ENCODE results near the gene MAN2B2. TPM values are rescaled to one million over a fixed set of nuclear protein-coding genes. Genes with fewer than 3 reads are reported as not detected.

MAN2B2 gene
- total and polyA plus RNA-seq, 9 of the 15 experiments (the other 6 are each of a cell fraction or from before 2014, with no cell fraction given): 0.21 to 8.8 (median 3.7) TPM

DNA sequence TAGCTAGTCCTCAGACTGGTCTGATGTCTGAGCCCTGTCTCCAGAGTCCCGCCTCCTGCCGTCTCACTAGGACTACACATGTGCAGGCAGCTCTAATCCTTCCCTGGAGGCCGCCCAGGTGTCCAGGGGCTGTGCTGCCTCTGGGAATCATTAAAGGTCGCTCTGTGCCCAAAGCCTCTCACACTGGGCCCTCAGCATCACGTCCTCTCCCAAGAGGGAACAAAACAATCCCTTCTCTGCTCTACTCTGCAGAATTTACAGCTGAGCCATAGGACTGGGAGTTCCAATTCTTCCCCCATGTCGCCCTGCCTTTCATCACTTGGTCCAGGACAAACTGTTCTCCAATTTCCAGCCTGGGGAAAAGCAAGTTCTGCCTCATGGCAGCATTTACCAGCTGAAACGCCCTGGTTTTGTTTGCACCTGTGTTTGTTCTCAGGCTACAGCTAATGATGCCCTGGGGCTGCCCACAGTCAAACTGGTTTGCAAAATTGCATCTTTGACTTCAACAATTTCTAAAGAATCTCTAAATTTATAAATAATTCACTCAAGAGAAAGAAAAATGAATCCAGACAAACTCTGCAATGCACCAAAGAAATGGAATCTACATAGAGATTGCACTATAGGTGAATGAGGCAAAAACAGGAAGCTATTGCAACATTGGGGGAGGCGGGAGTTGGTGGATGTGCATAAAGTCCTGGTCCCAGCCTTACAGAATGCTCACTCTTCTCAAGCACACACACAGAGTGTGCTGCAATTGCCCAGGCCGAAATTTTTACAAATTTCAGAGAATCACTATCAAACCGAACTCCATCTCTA, 58.3 kb downstream of the MAN2B2 start (continued):
- TF ChIP-seq, protein P1, sequence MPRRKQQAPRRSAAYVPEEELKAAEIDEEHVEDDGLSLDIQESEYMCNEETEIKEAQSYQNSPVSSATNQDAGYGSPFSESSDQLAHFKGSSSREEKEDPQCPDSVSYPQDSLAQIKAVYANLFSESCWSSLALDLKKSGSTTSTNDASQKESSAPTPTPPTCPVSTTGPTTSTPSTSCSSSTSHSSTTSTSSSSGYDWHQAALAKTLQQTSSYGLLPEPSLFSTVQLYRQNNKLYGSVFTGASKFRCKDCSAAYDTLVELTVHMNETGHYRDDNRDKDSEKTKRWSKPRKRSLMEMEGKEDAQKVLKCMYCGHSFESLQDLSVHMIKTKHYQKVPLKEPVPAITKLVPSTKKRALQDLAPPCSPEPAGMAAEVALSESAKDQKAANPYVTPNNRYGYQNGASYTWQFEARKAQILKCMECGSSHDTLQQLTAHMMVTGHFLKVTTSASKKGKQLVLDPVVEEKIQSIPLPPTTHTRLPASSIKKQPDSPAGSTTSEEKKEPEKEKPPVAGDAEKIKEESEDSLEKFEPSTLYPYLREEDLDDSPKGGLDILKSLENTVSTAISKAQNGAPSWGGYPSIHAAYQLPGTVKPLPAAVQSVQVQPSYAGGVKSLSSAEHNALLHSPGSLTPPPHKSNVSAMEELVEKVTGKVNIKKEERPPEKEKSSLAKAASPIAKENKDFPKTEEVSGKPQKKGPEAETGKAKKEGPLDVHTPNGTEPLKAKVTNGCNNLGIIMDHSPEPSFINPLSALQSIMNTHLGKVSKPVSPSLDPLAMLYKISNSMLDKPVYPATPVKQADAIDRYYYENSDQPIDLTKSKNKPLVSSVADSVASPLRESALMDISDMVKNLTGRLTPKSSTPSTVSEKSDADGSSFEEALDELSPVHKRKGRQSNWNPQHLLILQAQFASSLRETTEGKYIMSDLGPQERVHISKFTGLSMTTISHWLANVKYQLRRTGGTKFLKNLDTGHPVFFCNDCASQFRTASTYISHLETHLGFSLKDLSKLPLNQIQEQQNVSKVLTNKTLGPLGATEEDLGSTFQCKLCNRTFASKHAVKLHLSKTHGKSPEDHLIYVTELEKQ (CRISPR knock-in tag; IDR thresholded peaks at IDR 0.05): no peak
- TF ChIP-seq ZNF699 (CRISPR knock-in tag; IDR thresholded peaks at IDR 0.05; ENCODE audit: insufficient replicate concordance) (no peak), FOXA1 (IDR thresholded peaks at IDR 0.05; ENCODE audit: borderline replicate concordance) (no peak), CHD1 (IDR thresholded peaks at IDR 0.05; ENCODE audit: low read length) (no peak), ZNF347 (CRISPR knock-in tag; IDR thresholded peaks at IDR 0.05; ENCODE audit: low read depth) (no peak), SMARCA4 (IDR thresholded peaks at IDR 0.05) (0 out of 2 replicates have a peak, but pooled peaks have one; percentile 38), ZSCAN29 (IDR thresholded peaks at IDR 0.05) (no peak), ZNF134 (CRISPR knock-in tag; conservative IDR thresholded peaks at IDR 0.05) (no peak), RBM39 (optimal IDR thresholded peaks at IDR 0.05; ENCODE audit: low read depth, low read length) (no peak), MYC (IDR thresholded peaks at IDR 0.05; ENCODE audit: low read depth, low read length) (peak; percentile 54; the same call in 1 of the 2 replicates), MYC (CRISPR knock-in tag; IDR thresholded peaks at IDR 0.05; ENCODE audit: borderline replicate concordance, low read depth) (no peak), EZH2 (IDR thresholded peaks at IDR 0.05; ENCODE audit: borderline replicate concordance, low read depth, low read length) (no peak), BCOR (IDR thresholded peaks at IDR 0.05) (no peak)
- TF ChIP-seq, protein P2, sequence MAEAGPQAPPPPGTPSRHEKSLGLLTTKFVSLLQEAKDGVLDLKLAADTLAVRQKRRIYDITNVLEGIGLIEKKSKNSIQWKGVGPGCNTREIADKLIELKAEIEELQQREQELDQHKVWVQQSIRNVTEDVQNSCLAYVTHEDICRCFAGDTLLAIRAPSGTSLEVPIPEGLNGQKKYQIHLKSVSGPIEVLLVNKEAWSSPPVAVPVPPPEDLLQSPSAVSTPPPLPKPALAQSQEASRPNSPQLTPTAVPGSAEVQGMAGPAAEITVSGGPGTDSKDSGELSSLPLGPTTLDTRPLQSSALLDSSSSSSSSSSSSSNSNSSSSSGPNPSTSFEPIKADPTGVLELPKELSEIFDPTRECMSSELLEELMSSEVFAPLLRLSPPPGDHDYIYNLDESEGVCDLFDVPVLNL (CRISPR knock-in tag; IDR thresholded peaks at IDR 0.05; ENCODE audit: low read depth): no peak

All from K562 (cell line).